Type B pancreatic cell (in vitro differentiated cells): Measurements from ENCODE around the gene RPS25. TPM values are rescaled to one million over a fixed set of nuclear protein-coding genes. Genes with fewer than 3 reads are reported as not detected.

Source experiments
- microRNA-seq: library from miRNA; unstranded; fragments of <30 nt; microRNA quantifications from one replicate; pipeline ENCODE4, GENCODE V29; 2020
- total RNA-seq: library from RNA; stranded (reverse); gene quantifications from 2 replicates; pipeline ENCODE4 v1.2.1, GENCODE V29; 2021; ENCODE audit warnings: low replicate concordance

Gene RPS25
- total RNA-seq, 1 donor from 2014 or later, result 1,262 TPM

Small RNA genes within 50 kb of the gene (microRNA-seq; reads per million reads assigned to microRNA genes)
- gene MIR3656, result not detected

Other genes with a start within 250 kb of the RPS25 start
- gene DDX6, start 227.2 kb downstream of the RPS25 start, total RNA-seq, result 146 and 183 TPM in 2 replicates
- not detected in 2 replicates for gene CXCR5, start 134.5 kb downstream of the RPS25 start, total RNA-seq
- gene BCL9L, start 92.4 kb downstream of the RPS25 start, total RNA-seq, result 44.4 and 77.2 TPM in 2 replicates
- 26.8 and 30.1 TPM in 2 replicates for gene UPK2, start 62.0 kb downstream of the RPS25 start, total RNA-seq
- gene FOXR1, start 46.6 kb downstream of the RPS25 start, total RNA-seq, result not detected in 2 replicates
- 33.6 and 36.4 TPM in 2 replicates for gene CENATAC, start 20.2 kb downstream of the RPS25 start, total RNA-seq
- gene TRAPPC4, start 423 bp upstream of the RPS25 start, total RNA-seq, result 60.7 and 73.1 TPM in 2 replicates
- 40.5 and 41.4 TPM in 2 replicates for gene SLC37A4, start 12.5 kb upstream of the RPS25 start, total RNA-seq
- gene HYOU1, start 38.9 kb upstream of the RPS25 start, total RNA-seq, result 138 and 185 TPM in 2 replicates
- 34.8 and 35.8 TPM in 2 replicates for gene VPS11, start 49.5 kb upstream of the RPS25 start, total RNA-seq
- 25.3 and 38.2 TPM in 2 replicates for gene HMBS, start 66.5 kb upstream of the RPS25 start, total RNA-seq
- 46.4 and 62.1 TPM in 2 replicates for gene DPAGT1, start 83.5 kb upstream of the RPS25 start, total RNA-seq
- 10.7 and 13.5 TPM in 2 replicates for gene C2CD2L, start 89.0 kb upstream of the RPS25 start, total RNA-seq
- gene HINFP, start 103.2 kb upstream of the RPS25 start, total RNA-seq, result 31.6 and 33.0 TPM in 2 replicates
- 1.3 TPM in 1 of 2 replicates, not detected in the other for gene ABCG4, start 130.7 kb upstream of the RPS25 start, total RNA-seq
- gene NLRX1, start 150.4 kb upstream of the RPS25 start, total RNA-seq, result 8.7 and 11.5 TPM in 2 replicates
- gene NHERF4, start 167.1 kb upstream of the RPS25 start, total RNA-seq, result 2.3 and 7.0 TPM in 2 replicates
- 14.4 and 21.1 TPM in 2 replicates for gene CBL, start 188.0 kb upstream of the RPS25 start, total RNA-seq